LNCaP clone FGC (cell line): Measurements from ENCODE around the gene ZNHIT3.
"Not testable (repeated sequence)": the region's sequence is repeated elsewhere in the genome, so short reads cannot be mapped to it uniquely, and the experiment has no call there.

Source experiments
- DNase-seq: peaks from one replicate; pipeline ENCODE4 v3.0.0-alpha.2; 2011; ENCODE audit warnings: low read depth
- H3K4me3 ChIP-seq: 2 replicates; pipeline ENCODE4 v1.5.1; 2011; ENCODE audit warnings: mild to moderate bottlenecking, low read depth, low read length, control low read depth
- CTCF ChIP-seq: IDR thresholded peaks from 2 replicates; pipeline ENCODE4 v1.5.1; 2012; ENCODE audit warnings: mild to moderate bottlenecking; ENCODE audit not compliant: control insufficient read depth, insufficient read depth; ENCODE audit errors: extremely low read depth

The ZNHIT3 gene

GRCh38 chr17:36486204-36487194, at the start of gene ZNHIT3:
Gene ZNHIT3, plus strand, starts transcription at chr17:36486681. Its CDS starts 19 bp downstream, at chr17:36486700.
- H3K4me3 ChIP-seq: peak within 1 kb of the TSS; percentile 95
- 0 out of 2 replicates have a peak, but pooled peaks have one; percentile 4 for TF ChIP-seq CTCF
- DNase-seq: peak; percentile 96

- DNase-seq, H3K4me3 ChIP-seq: not testable (repeated sequence)
Measured at GRCh38 chr17:36441792-36442191, 44.7 kb upstream of the ZNHIT3 start.

- TF ChIP-seq CTCF: no peak
- H3K4me3 ChIP-seq: no peak overlapping the region
- DNase-seq: no peak
Measured at GRCh38 chr17:36443777-36444176, 42.7 kb upstream of the ZNHIT3 start.

- 0 out of 2 replicates have a peak, but pooled peaks have one; percentile 15 for TF ChIP-seq CTCF
- H3K4me3 ChIP-seq, DNase-seq: not testable (repeated sequence)
Measured at GRCh38 chr17:36449997-36450396, 36.5 kb upstream of the ZNHIT3 start.

- not testable (repeated sequence) for DNase-seq, H3K4me3 ChIP-seq
Measured at GRCh38 chr17:36452888-36453287, 33.6 kb upstream of the ZNHIT3 start.

- DNase-seq, H3K4me3 ChIP-seq: not testable (repeated sequence)
Measured at GRCh38 chr17:36457701-36458100, 28.8 kb upstream of the ZNHIT3 start.

- no peak for DNase-seq
- TF ChIP-seq CTCF: no peak
- no peak overlapping the region for H3K4me3 ChIP-seq
Measured at GRCh38 chr17:36459045-36459444, 27.4 kb upstream of the ZNHIT3 start.

- DNase-seq: no peak
- no peak for TF ChIP-seq CTCF
- H3K4me3 ChIP-seq: no peak overlapping the region
Measured at GRCh38 chr17:36459601-36460000, 26.9 kb upstream of the ZNHIT3 start.
